ENCODE results near the gene CSMD2. TPM values are rescaled to one million over a fixed set of nuclear protein-coding genes. Genes with fewer than 3 reads are reported as not detected.

The CSMD2 gene
- polyA plus RNA-seq, 2 donors: 0.02 to 0.08 TPM

- H3K4me3 ChIP-seq (ENCODE audit: low read depth in 1 of 2, low read length in 2 of 2): no peak overlapping the region
- WGBS, 2 donors: 84 to 97% methylated on average over 1 of the region's 1 CpG
- H3K27ac ChIP-seq (ENCODE audit: low read depth in 2 of 2, low read length in 1 of 2): no peak overlapping the region
- H3K9me3 ChIP-seq (ENCODE audit: control insufficient read depth in 2 of 2, insufficient read depth in 1 of 2, low read depth in 1 of 2, low read length in 1 of 2): no peaks in the 10 kb centered on the region
- no peaks in the 10 kb centered on the region for H3K36me3 ChIP-seq (ENCODE audit: control insufficient read depth in 2 of 2, insufficient read depth in 2 of 2, low read length in 1 of 2)
- H3K27me3 ChIP-seq (ENCODE audit: control insufficient read depth in 1 of 2, insufficient read depth in 2 of 2, low read length in 2 of 2): no peaks in the 10 kb centered on the region
- no peaks in the 10 kb centered on the region for H3K4me1 ChIP-seq (ENCODE audit: control insufficient read depth in 2 of 2, insufficient read depth in 2 of 2, low read length in 1 of 2)
These were observed 478.5 kb downstream of the CSMD2 start for GRCh38 chr1:33686551-33686950.

- WGBS, 2 donors: 41 to 51% methylated on average over 5 of the region's 5 CpGs
These were observed 479.8 kb downstream of the CSMD2 start for GRCh38 chr1:33685256-33685655.

GRCh38 chr1:33684396-33685179 lies 480.4 kb downstream of the CSMD2 start:
- Histone ChIP-seq H3K27ac (ENCODE audit: low read depth in 2 of 2, low read length in 1 of 2) (no peak overlapping the region), H3K36me3 (ENCODE audit: control insufficient read depth in 2 of 2, insufficient read depth in 2 of 2, low read length in 1 of 2) (no peaks in the 10 kb centered on the region), H3K27me3 (ENCODE audit: control insufficient read depth in 1 of 2, insufficient read depth in 2 of 2, low read length in 2 of 2) (no peaks in the 10 kb centered on the region), H3K4me3 (ENCODE audit: low read depth in 1 of 2, low read length in 2 of 2) (no peak overlapping the region), H3K9me3 (ENCODE audit: control insufficient read depth in 2 of 2, insufficient read depth in 1 of 2, low read depth in 1 of 2, low read length in 1 of 2) (no peaks in the 10 kb centered on the region), H3K4me1 (ENCODE audit: control insufficient read depth in 2 of 2, insufficient read depth in 2 of 2, low read length in 1 of 2) (no peaks in the 10 kb centered on the region)
- WGBS, 2 donors: 78 to 86% methylated on average over 9 of the region's 9 CpGs

More at GRCh38 chr1:33685256-33685655, 479.8 kb downstream of the CSMD2 start:
- Histone ChIP-seq H3K9me3 (ENCODE audit: control insufficient read depth in 2 of 2, insufficient read depth in 1 of 2, low read depth in 1 of 2, low read length in 1 of 2) (no peaks in the 10 kb centered on the region), H3K27me3 (ENCODE audit: control insufficient read depth in 1 of 2, insufficient read depth in 2 of 2, low read length in 2 of 2) (no peaks in the 10 kb centered on the region), H3K4me3 (ENCODE audit: low read depth in 1 of 2, low read length in 2 of 2) (no peak overlapping the region), H3K36me3 (ENCODE audit: control insufficient read depth in 2 of 2, insufficient read depth in 2 of 2, low read length in 1 of 2) (no peaks in the 10 kb centered on the region), H3K4me1 (ENCODE audit: control insufficient read depth in 2 of 2, insufficient read depth in 2 of 2, low read length in 1 of 2) (no peaks in the 10 kb centered on the region), H3K27ac (ENCODE audit: low read depth in 2 of 2, low read length in 1 of 2) (no peak overlapping the region)

GRCh38 chr1:33683913-33684312 lies 481.1 kb downstream of the CSMD2 start:
- no peaks in the 10 kb centered on the region for H3K4me1 ChIP-seq (ENCODE audit: control insufficient read depth in 2 of 2, insufficient read depth in 2 of 2, low read length in 1 of 2)
- no peak overlapping the region for H3K27ac ChIP-seq (ENCODE audit: low read depth in 2 of 2, low read length in 1 of 2)
- no peaks in the 10 kb centered on the region for H3K27me3 ChIP-seq (ENCODE audit: control insufficient read depth in 1 of 2, insufficient read depth in 2 of 2, low read length in 2 of 2)
- WGBS, 2 donors: 47 to 59% methylated on average over 2 of the region's 2 CpGs
- H3K9me3 ChIP-seq (ENCODE audit: control insufficient read depth in 2 of 2, insufficient read depth in 1 of 2, low read depth in 1 of 2, low read length in 1 of 2): no peaks in the 10 kb centered on the region
- H3K36me3 ChIP-seq (ENCODE audit: control insufficient read depth in 2 of 2, insufficient read depth in 2 of 2, low read length in 1 of 2): no peaks in the 10 kb centered on the region
- no peak overlapping the region for H3K4me3 ChIP-seq (ENCODE audit: low read depth in 1 of 2, low read length in 2 of 2)

GRCh38 chr1:33682371-33682770 lies 482.7 kb downstream of the CSMD2 start:
- WGBS, 2 donors: 57 to 63% methylated on average over 2 of the region's 2 CpGs

GRCh38 chr1:33680281-33680840 lies 484.7 kb downstream of the CSMD2 start:
- H3K27ac ChIP-seq (ENCODE audit: low read depth in 2 of 2, low read length in 1 of 2): no peak overlapping the region
- H3K36me3 ChIP-seq (ENCODE audit: control insufficient read depth in 2 of 2, insufficient read depth in 2 of 2, low read length in 1 of 2): no peaks in the 10 kb centered on the region
- no peaks in the 10 kb centered on the region for H3K4me1 ChIP-seq (ENCODE audit: control insufficient read depth in 2 of 2, insufficient read depth in 2 of 2, low read length in 1 of 2)
- WGBS, 2 donors: 84 to 85% methylated on average over 7 of the region's 7 CpGs
- no peaks in the 10 kb centered on the region for H3K27me3 ChIP-seq (ENCODE audit: control insufficient read depth in 1 of 2, insufficient read depth in 2 of 2, low read length in 2 of 2)
- H3K4me3 ChIP-seq (ENCODE audit: low read depth in 1 of 2, low read length in 2 of 2): no peak overlapping the region
- H3K9me3 ChIP-seq (ENCODE audit: control insufficient read depth in 2 of 2, insufficient read depth in 1 of 2, low read depth in 1 of 2, low read length in 1 of 2): no peaks in the 10 kb centered on the region

More at GRCh38 chr1:33682371-33682770, 482.7 kb downstream of the CSMD2 start:
- H3K27ac ChIP-seq (ENCODE audit: low read depth in 2 of 2, low read length in 1 of 2): no peak overlapping the region
- no peaks in the 10 kb centered on the region for H3K36me3 ChIP-seq (ENCODE audit: control insufficient read depth in 2 of 2, insufficient read depth in 2 of 2, low read length in 1 of 2)
- H3K4me1 ChIP-seq (ENCODE audit: control insufficient read depth in 2 of 2, insufficient read depth in 2 of 2, low read length in 1 of 2): no peaks in the 10 kb centered on the region
- no peak overlapping the region for H3K4me3 ChIP-seq (ENCODE audit: low read depth in 1 of 2, low read length in 2 of 2)
- H3K27me3 ChIP-seq (ENCODE audit: control insufficient read depth in 1 of 2, insufficient read depth in 2 of 2, low read length in 2 of 2): no peaks in the 10 kb centered on the region
- no peaks in the 10 kb centered on the region for H3K9me3 ChIP-seq (ENCODE audit: control insufficient read depth in 2 of 2, insufficient read depth in 1 of 2, low read depth in 1 of 2, low read length in 1 of 2)

GRCh38 chr1:33670567-33670966 lies 494.5 kb downstream of the CSMD2 start:
- 64 to 77% methylated on average over 1 of the region's 1 CpG for WGBS, 2 donors
- no peaks in the 10 kb centered on the region for H3K27me3 ChIP-seq (ENCODE audit: control insufficient read depth in 1 of 2, insufficient read depth in 2 of 2, low read length in 2 of 2)

GRCh38 chr1:33668695-33669094 lies 496.3 kb downstream of the CSMD2 start:
- H3K4me1 ChIP-seq (ENCODE audit: control insufficient read depth in 2 of 2, insufficient read depth in 2 of 2, low read length in 1 of 2): no peaks in the 10 kb centered on the region
- H3K9me3 ChIP-seq (ENCODE audit: control insufficient read depth in 2 of 2, insufficient read depth in 1 of 2, low read depth in 1 of 2, low read length in 1 of 2): no peaks in the 10 kb centered on the region
- 63 to 81% methylated on average over 3 of the region's 3 CpGs for WGBS, 2 donors
- H3K27ac ChIP-seq (ENCODE audit: low read depth in 2 of 2, low read length in 1 of 2): no peak overlapping the region
- no peaks in the 10 kb centered on the region for H3K36me3 ChIP-seq (ENCODE audit: control insufficient read depth in 2 of 2, insufficient read depth in 2 of 2, low read length in 1 of 2)
- H3K4me3 ChIP-seq (ENCODE audit: low read depth in 1 of 2, low read length in 2 of 2): no peak overlapping the region
- no peaks in the 10 kb centered on the region for H3K27me3 ChIP-seq (ENCODE audit: control insufficient read depth in 1 of 2, insufficient read depth in 2 of 2, low read length in 2 of 2)

More at GRCh38 chr1:33670567-33670966, 494.5 kb downstream of the CSMD2 start:
- H3K9me3 ChIP-seq (ENCODE audit: control insufficient read depth in 2 of 2, insufficient read depth in 1 of 2, low read depth in 1 of 2, low read length in 1 of 2): no peaks in the 10 kb centered on the region
- no peaks in the 10 kb centered on the region for H3K4me1 ChIP-seq (ENCODE audit: control insufficient read depth in 2 of 2, insufficient read depth in 2 of 2, low read length in 1 of 2)
- H3K36me3 ChIP-seq (ENCODE audit: control insufficient read depth in 2 of 2, insufficient read depth in 2 of 2, low read length in 1 of 2): no peaks in the 10 kb centered on the region
- no peak overlapping the region for H3K4me3 ChIP-seq (ENCODE audit: low read depth in 1 of 2, low read length in 2 of 2)
- H3K27ac ChIP-seq (ENCODE audit: low read depth in 2 of 2, low read length in 1 of 2): no peak overlapping the region

- Histone ChIP-seq H3K9me3 (ENCODE audit: control insufficient read depth in 2 of 2, insufficient read depth in 1 of 2, low read depth in 1 of 2, low read length in 1 of 2) (peaks cover 0 to 5% of the 10 kb centered on the region in 2 donors), H3K27ac (ENCODE audit: low read depth in 2 of 2, low read length in 1 of 2) (no peak overlapping the region), H3K27me3 (ENCODE audit: control insufficient read depth in 1 of 2, insufficient read depth in 2 of 2, low read length in 2 of 2) (no peaks in the 10 kb centered on the region), H3K36me3 (ENCODE audit: control insufficient read depth in 2 of 2, insufficient read depth in 2 of 2, low read length in 1 of 2) (no peaks in the 10 kb centered on the region), H3K4me1 (ENCODE audit: control insufficient read depth in 2 of 2, insufficient read depth in 2 of 2, low read length in 1 of 2) (no peaks in the 10 kb centered on the region), H3K4me3 (ENCODE audit: low read depth in 1 of 2, low read length in 2 of 2) (no peak overlapping the region)
- 65 to 66% methylated on average over 14 of the region's 14 CpGs for WGBS, 2 donors
These were observed 497.4 kb downstream of the CSMD2 start for GRCh38 chr1:33667386-33668282.
